H1 (cell line): ENCODE results near the gene VENTX. TPM values are rescaled to one million over a fixed set of nuclear protein-coding genes. Genes with fewer than 3 reads are reported as not detected.

ENCODE experiments used
- CTCF ChIA-PET: fragments of 300-600 bp; sonication (Branson Sonifier 250); formaldehyde crosslinking; loops from one replicate; lab custom pipeline; 2021; ENCODE audit not compliant: partially characterized antibody; lab: Charles Lee
- POLR2A ChIA-PET: fragments of 300-600 bp; sonication (Branson Sonifier 250); formaldehyde crosslinking; loops from one replicate; lab custom pipeline; 2021; ENCODE audit warnings: inconsistent platforms; ENCODE audit not compliant: partially characterized antibody; lab: Charles Lee
- DNase-seq, 2 experiments: peaks; one replicate each; pipeline versions ENCODE4 v3.0.0 to v3.0.0-alpha.2; 2010 to 2022; ENCODE audit warnings: low spot score in 2 of 2, low read depth in 1 of 2, mixed read lengths in 1 of 2
- FAIRE-seq: peaks from 2 replicates; lab custom pipeline; 2011; peaks lifted over from hg19 to GRCh38; lab: Jason Lieb, UNC
- H2AFZ ChIP-seq: 2 replicates; pipeline ENCODE4 v1.8.1; 2012; ENCODE audit warnings: low read length, inconsistent platforms
- H2AK5ac ChIP-seq: 2 replicates; pipeline ENCODE4 v1.6.1; 2013; ENCODE audit warnings: low read depth, low read length
- H2BK120ac ChIP-seq: replicated peaks from 2 replicates; pipeline ENCODE3; 2013; ENCODE audit warnings: low read depth, low read length, inconsistent platforms
- H2BK12ac ChIP-seq: 2 replicates; pipeline ENCODE4 v1.6.1; 2013; ENCODE audit warnings: low read depth, low read length
- H2BK15ac ChIP-seq: 2 replicates; pipeline ENCODE4 v1.6.1; 2013; ENCODE audit warnings: low read length
- H2BK20ac ChIP-seq: 2 replicates; pipeline ENCODE4 v1.6.1; 2013; ENCODE audit warnings: low read length
- H2BK5ac ChIP-seq: 2 replicates; pipeline ENCODE4 v1.6.1; 2013; ENCODE audit warnings: low read depth, low read length
- H3K14ac ChIP-seq: 2 replicates; pipeline ENCODE4 v1.6.1; 2013; ENCODE audit warnings: inconsistent platforms; ENCODE audit not compliant: insufficient read length
- H3K18ac ChIP-seq: 2 replicates; pipeline ENCODE4 v1.6.1; 2013; ENCODE audit warnings: low read length; ENCODE audit errors: extremely low read depth
- H3K23ac ChIP-seq: 2 replicates; pipeline ENCODE4 v1.6.1; 2013; ENCODE audit warnings: inconsistent platforms; ENCODE audit not compliant: insufficient read length
- H3K23me2 ChIP-seq: 2 replicates; pipeline ENCODE4 v1.6.1; 2013; ENCODE audit warnings: low read depth, low read length
- H3K27ac ChIP-seq: 2 replicates; pipeline ENCODE4 v1.6.1; 2011; ENCODE audit warnings: low read depth, low read length, inconsistent platforms
- H3K27me3 ChIP-seq, 4 experiments: replicated peaks in 1 of 4; 1 replicate in 1 of 4; 2 replicates in 3 of 4; pipeline versions ENCODE4 v1.6.1 to v1.8.1; 2011 to 2013; ENCODE audit warnings: low read length in 3 of 4, mild to moderate bottlenecking in 3 of 4, inconsistent platforms in 2 of 4, mixed read lengths in 2 of 4, moderate library complexity in 1 of 4; ENCODE audit not compliant: control insufficient read depth in 3 of 4, insufficient read depth in 3 of 4; ENCODE audit errors: extremely low read depth in 1 of 4
- H3K36me3 ChIP-seq, 4 experiments: 2 replicates each; pipeline versions ENCODE4 v1.6.1 to v1.8.1; 2011 to 2013; ENCODE audit warnings: mild to moderate bottlenecking in 4 of 4, low read length in 3 of 4, moderate library complexity in 2 of 4, control low read depth in 1 of 4, inconsistent platforms in 1 of 4; ENCODE audit not compliant: insufficient read depth in 4 of 4, control insufficient read depth in 2 of 4
- H3K4ac ChIP-seq: replicated peaks from 2 replicates; pipeline ENCODE3; 2013; ENCODE audit warnings: low read length, low read depth, mixed read lengths, inconsistent platforms; ENCODE audit not compliant: insufficient read length
- H3K4me1 ChIP-seq, 4 experiments: replicated peaks in 1 of 4; 1 replicate in 1 of 4; 2 replicates in 3 of 4; pipeline versions ENCODE4 v1.6.1 to v1.8.1; 2011 to 2013; ENCODE audit warnings: low read length in 3 of 4, inconsistent platforms in 2 of 4, mixed read lengths in 1 of 4; ENCODE audit not compliant: insufficient read depth in 4 of 4, control insufficient read depth in 3 of 4
- H3K4me2 ChIP-seq, 2 experiments: 2 replicates each; pipeline versions ENCODE4 v1.6.1 to v1.8.1; 2011 to 2013; ENCODE audit warnings: low read depth in 2 of 2, low read length in 2 of 2, control low read depth in 1 of 2, inconsistent platforms in 1 of 2, mild to moderate bottlenecking in 1 of 2; ENCODE audit not compliant: insufficient read depth in 1 of 2
- H3K4me3 ChIP-seq, 4 experiments: fragments of 200-600, 300-600 bp in 1 of 4; sonication (generic), shearing (Covaris generic), sonication (Bioruptor Twin) in 1 of 4; 2 replicates each; pipeline versions ENCODE4 v1.5.1 to v1.8.1; 2011 to 2016; ENCODE audit warnings: low read length in 4 of 4, low read depth in 3 of 4, control low read depth in 2 of 4, inconsistent platforms in 2 of 4, mild to moderate bottlenecking in 2 of 4, mixed read lengths in 1 of 4, moderate library complexity in 1 of 4; ENCODE audit not compliant: insufficient read depth in 2 of 4; ENCODE audit errors: extremely low read depth in 1 of 4
- H3K56ac ChIP-seq: replicated peaks from 2 replicates; pipeline ENCODE3; 2013; ENCODE audit warnings: low read depth, mild to moderate bottlenecking, mixed read lengths, low read length, inconsistent platforms; ENCODE audit not compliant: insufficient read length
- H3K79me1 ChIP-seq: 2 replicates; pipeline ENCODE4 v1.6.1; 2013; ENCODE audit warnings: low read depth, low read length, control low read depth
- H3K79me2 ChIP-seq, 2 experiments: 2 replicates each; pipeline versions ENCODE4 v1.6.1 to v1.8.1; 2012 to 2013; ENCODE audit warnings: low read length in 2 of 2, mild to moderate bottlenecking in 2 of 2, inconsistent platforms in 1 of 2; ENCODE audit not compliant: insufficient read depth in 2 of 2, control insufficient read depth in 1 of 2
- H3K9ac ChIP-seq, 4 experiments: replicated peaks in 1 of 4; 1 replicate in 1 of 4; 2 replicates in 3 of 4; pipeline versions ENCODE4 v1.6.1 to v1.8.1; 2011 to 2013; ENCODE audit warnings: low read depth in 3 of 4, low read length in 3 of 4, control low read depth in 2 of 4, mild to moderate bottlenecking in 2 of 4, moderate library complexity in 2 of 4, inconsistent platforms in 1 of 4; ENCODE audit errors: extremely low read depth in 1 of 4
- H3K9me3 ChIP-seq, 2 experiments: 2 replicates each; pipeline versions ENCODE4 v1.6.1 to v1.8.1; 2012 to 2013; ENCODE audit warnings: mild to moderate bottlenecking in 2 of 2, moderate library complexity in 2 of 2, control low read depth in 1 of 2, inconsistent platforms in 1 of 2, low read depth in 1 of 2, low read length in 1 of 2, mixed read lengths in 1 of 2; ENCODE audit not compliant: insufficient read depth in 2 of 2
- H4K20me1 ChIP-seq, 2 experiments: replicated peaks in 1 of 2; 2 replicates each; pipeline versions ENCODE3 to v1.8.1; 2011 to 2013; ENCODE audit warnings: inconsistent platforms in 2 of 2, low read length in 2 of 2, mild to moderate bottlenecking in 1 of 2; ENCODE audit not compliant: insufficient read depth in 2 of 2, control insufficient read depth in 1 of 2
- H4K5ac ChIP-seq: 2 replicates; pipeline ENCODE4 v1.6.1; 2013; ENCODE audit warnings: low read length, low read depth, mixed read lengths, inconsistent platforms; ENCODE audit not compliant: insufficient read length
- H4K8ac ChIP-seq: 2 replicates; pipeline ENCODE4 v1.8.0; 2013; ENCODE audit warnings: mild to moderate bottlenecking, moderate library complexity, low read length, inconsistent platforms; ENCODE audit not compliant: insufficient read depth; ENCODE audit errors: extremely low read depth
- H4K91ac ChIP-seq: replicated peaks from 2 replicates; pipeline ENCODE3; 2013; ENCODE audit warnings: low read length, mixed read lengths, inconsistent platforms; ENCODE audit not compliant: insufficient read length
- CHD1 ChIP-seq: IDR thresholded peaks from 2 replicates; pipeline ENCODE4 v1.6.1; 2012; ENCODE audit warnings: low read depth, low read length, improper control_type of control experiment
- CHD2 ChIP-seq: IDR thresholded peaks from 2 replicates; pipeline ENCODE4 v1.6.1; 2012; ENCODE audit warnings: low read length, improper control_type of control experiment
- HDAC2 ChIP-seq, 2 experiments: fragments of 300-600 bp in 1 of 2; sonication (generic) in 1 of 2; IDR thresholded peaks; 2 replicates each; pipeline ENCODE4 v1.6.1; 2011 to 2012; ENCODE audit warnings: low read depth in 2 of 2, low read length in 2 of 2, mild to moderate bottlenecking in 2 of 2, moderate library complexity in 2 of 2, borderline replicate concordance in 1 of 2, inconsistent platforms in 1 of 2
- HDAC6 ChIP-seq: IDR thresholded peaks from one replicate; pipeline ENCODE4 v1.7.1; 2012; ENCODE audit warnings: low read depth, mild to moderate bottlenecking, inconsistent platforms, low read length, moderate library complexity
- SIN3A ChIP-seq, 2 experiments: IDR thresholded peaks in 1 of 2; conservative IDR thresholded peaks in 1 of 2; 2 replicates each; pipeline ENCODE4 v1.6.1; 2011 to 2012; ENCODE audit warnings: low read length in 2 of 2, improper control_type of control experiment in 1 of 2, low read depth in 1 of 2, mild to moderate bottlenecking in 1 of 2
- SRF ChIP-seq: IDR thresholded peaks from 2 replicates; pipeline ENCODE4 v1.6.1; 2011; ENCODE audit warnings: mild to moderate bottlenecking, low read depth, low read length, moderate library complexity
- TAF7 ChIP-seq: optimal IDR thresholded peaks from 2 replicates; pipeline ENCODE3; 2011; ENCODE audit warnings: low read depth, mild to moderate bottlenecking, inconsistent platforms, low read length, moderate library complexity, borderline replicate concordance
- TCF12 ChIP-seq: IDR thresholded peaks from 2 replicates; pipeline ENCODE4 v1.6.1; 2011; ENCODE audit warnings: low read depth, mild to moderate bottlenecking, low read length
- WGBS, 2 experiments: shearing (Covaris generic) in 1 of 2; methylation state at CpG; one replicate each; pipeline versions ENCODE4 v1.1.6 to v1.1.7; 2013 to 2015; ENCODE audit warnings: low lambda C conversion rate in 2 of 2, mixed read lengths in 2 of 2, inconsistent platforms in 1 of 2, low coverage in 1 of 2, missing lambda C conversion rate in 1 of 2; ENCODE audit not compliant: insufficient replicate concordance in 2 of 2, insufficient coverage in 1 of 2, insufficient read length in 1 of 2; ENCODE audit errors: extremely low coverage in 1 of 2, missing lambda C conversion rate in 1 of 2; 5-methylcytosine and 5-hydroxymethylcytosine counted together
- polyA plus RNA-seq, 7 experiments: library from polyadenylated mRNA; depleted of rRNA in 3 of 7; stranded (reverse) in 5 of 7; unstranded in 2 of 7; fragments of >200 nt in 5 of 7; fragments of 200-250 nt in 2 of 7; gene quantifications; 1 replicate in 5 of 7; 2 replicates in 1 of 7; 4 replicates in 1 of 7; pipeline versions ENCODE4 v1.2.1 to v1.2.3, GENCODE V29; 2011 to 2013; ENCODE audit warnings: missing spikeins in 2 of 7, mixed read lengths in 2 of 7
- total RNA-seq: library from RNA; stranded (reverse); fragmentation: NEBNext Ultra II Directional; extraction: Animal tissue kit (Norgen Biotek cat#: 25700); gene quantifications from 2 replicates; pipeline ENCODE4 v1.2.1, GENCODE V29; 2021

The VENTX gene
- total and polyA plus RNA-seq, 2 of the 8 experiments (the other 6 are each of a cell fraction or from before 2014, with no cell fraction given): 5.6 TPM

DNA sequence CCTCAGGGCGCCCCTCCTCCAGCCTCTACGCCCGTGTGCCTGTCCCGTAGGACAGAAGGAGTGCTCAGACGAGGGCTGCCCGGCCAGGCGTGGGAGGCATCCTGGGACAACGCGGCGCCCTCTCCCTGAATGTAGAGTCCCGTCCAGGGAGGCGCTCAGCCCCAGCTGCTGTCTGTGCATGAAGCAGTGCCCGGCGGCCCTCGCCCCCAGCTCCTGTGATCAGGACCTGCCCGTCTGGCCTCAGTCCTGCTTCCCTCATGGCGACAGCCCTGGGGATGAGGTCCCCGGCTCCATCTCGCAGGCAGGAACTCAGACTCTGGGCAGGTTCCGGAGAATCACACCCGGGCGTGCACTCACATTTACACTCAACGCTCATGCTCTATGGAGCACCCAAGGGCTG, 32.5 kb upstream of the VENTX start:
- peaks cover 2 to 7% of the 10 kb centered on the region in 2 experiments for H4K20me1 ChIP-seq
- no peaks in the 10 kb centered on the region for H3K4me1 ChIP-seq
- no peak overlapping the region for H3K23ac ChIP-seq
- no peak overlapping the region for H2AFZ ChIP-seq
- no peaks in the 10 kb centered on the region for H3K79me2 ChIP-seq
- ChIA-PET CTCF (interaction anchor here (0.7 to 3.4 kb wide), 2 partner anchors 9 to 62 kb away, joined by 3 to 11 read pairs; no protein-coding TSS in a partner anchor), POLR2A (interaction anchor here (1.8 kb wide), 1 partner anchor 8 kb away, joined by 6 read pairs; no protein-coding TSS in a partner anchor)
- H3K27ac ChIP-seq: no peak overlapping the region
- H3K79me1 ChIP-seq: no peaks in the 10 kb centered on the region
- FAIRE-seq (no peak), DNase-seq (no peak)
- no peak overlapping the region for H4K5ac ChIP-seq
- H4K91ac ChIP-seq: no peak overlapping the region
- H3K4me3 ChIP-seq: no peak overlapping the region
- H3K36me3 ChIP-seq: peaks cover 0 to 10% (median 0%) of the 10 kb centered on the region in 4 experiments; a peak in 3 of 8 replicates
- no peak overlapping the region for H2AK5ac ChIP-seq
- no peak overlapping the region for H4K8ac ChIP-seq
- no peak overlapping the region for H2BK5ac ChIP-seq
- TF ChIP-seq CHD2 (no peak), TCF12 (no peak), TAF7 (no peak), HDAC6 (no peak), HDAC2 (IDR thresholded peaks at IDR 0.05; ENCODE audit: borderline replicate concordance in 1 of 2, low read depth in 2 of 2, low read length in 2 of 2) (no peak), SIN3A (conservative IDR thresholded peaks at IDR 0.05 in 1 of 2, IDR thresholded peaks at IDR 0.05 in 1 of 2; ENCODE audit: low read depth in 1 of 2, low read length in 2 of 2) (no peak), CHD1 (no peak), SRF (no peak)
- no peak overlapping the region for H2BK20ac ChIP-seq
- no peak overlapping the region for H3K18ac ChIP-seq
- H2BK15ac ChIP-seq: no peak overlapping the region
- no peak overlapping the region for H2BK12ac ChIP-seq
- H3K4ac ChIP-seq: no peak overlapping the region
- no peak overlapping the region for H3K56ac ChIP-seq
- no peak overlapping the region for H3K4me2 ChIP-seq
- no peak overlapping the region for H2BK120ac ChIP-seq
- H3K9me3 ChIP-seq: no peaks in the 10 kb centered on the region; a peak in 1 of 4 replicates
- peaks cover 5% of the 10 kb centered on the region; the same call in 1 of the 2 replicates for H3K23me2 ChIP-seq
- 88% methylated on average over 23 of the region's 23 CpGs; no CpG with 5 or more reads in 1 of the 2 experiments for WGBS, 2 experiments
- no peak overlapping the region for H3K9ac ChIP-seq
- no peaks in the 10 kb centered on the region; a peak in 1 of 7 replicates for H3K27me3 ChIP-seq
- H3K14ac ChIP-seq: no peak overlapping the region
